CD4-positive, alpha-beta T cell treated with Interleukin-12 subunit alpha and Interleukin-12 subunit beta, for 1 hour (primary cell): Measurements from ENCODE around the gene RAB40C.

ENCODE experiments used
- DNase-seq: peaks from one replicate; pipeline ENCODE4 v3.0.0-alpha.2; 2020

Gene RAB40C

GRCh38 chr16:559411-560203, 30.3 kb upstream of the RAB40C start:
- DNase-seq = no peak

DNA sequence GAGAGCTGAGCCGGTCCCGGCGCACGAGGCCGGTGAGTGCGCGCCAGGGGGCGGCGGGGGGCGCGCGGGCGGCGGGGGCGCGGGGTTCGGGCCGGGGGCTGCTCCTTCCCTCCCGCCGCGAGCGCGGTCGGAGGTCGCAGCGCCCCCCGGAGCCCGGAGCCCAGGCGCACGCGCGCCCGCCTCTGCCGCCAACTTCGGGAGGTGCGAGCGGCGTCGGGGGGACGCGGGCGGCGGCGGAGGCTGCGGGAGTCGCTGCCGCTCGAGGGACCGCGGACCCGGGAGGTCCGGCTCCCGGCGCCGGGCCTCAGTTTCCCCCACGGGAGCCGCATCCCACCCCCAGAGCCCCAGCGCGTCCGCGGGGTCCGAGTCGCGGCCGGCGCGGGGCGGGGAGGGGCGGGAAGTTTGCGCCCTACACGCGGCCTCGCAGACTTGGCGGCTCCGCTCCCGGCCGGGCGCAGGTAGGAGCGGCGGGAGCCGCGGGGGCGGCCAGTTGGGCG, 29.6 kb upstream of the RAB40C start, which contains the start of gene PRR35:
Gene PRR35, plus strand, starts transcription at position 191 of the 497 bp plus-strand sequence. CDS start 2,901 bp downstream, outside the sequence.
- no peak for DNase-seq

- DNase-seq = no peak
These were observed 29.0 kb upstream of the RAB40C start for GRCh38 chr16:560701-561412.

- DNase-seq = no peak
These were observed 28.5 kb upstream of the RAB40C start for GRCh38 chr16:561413-561794.

DNA sequence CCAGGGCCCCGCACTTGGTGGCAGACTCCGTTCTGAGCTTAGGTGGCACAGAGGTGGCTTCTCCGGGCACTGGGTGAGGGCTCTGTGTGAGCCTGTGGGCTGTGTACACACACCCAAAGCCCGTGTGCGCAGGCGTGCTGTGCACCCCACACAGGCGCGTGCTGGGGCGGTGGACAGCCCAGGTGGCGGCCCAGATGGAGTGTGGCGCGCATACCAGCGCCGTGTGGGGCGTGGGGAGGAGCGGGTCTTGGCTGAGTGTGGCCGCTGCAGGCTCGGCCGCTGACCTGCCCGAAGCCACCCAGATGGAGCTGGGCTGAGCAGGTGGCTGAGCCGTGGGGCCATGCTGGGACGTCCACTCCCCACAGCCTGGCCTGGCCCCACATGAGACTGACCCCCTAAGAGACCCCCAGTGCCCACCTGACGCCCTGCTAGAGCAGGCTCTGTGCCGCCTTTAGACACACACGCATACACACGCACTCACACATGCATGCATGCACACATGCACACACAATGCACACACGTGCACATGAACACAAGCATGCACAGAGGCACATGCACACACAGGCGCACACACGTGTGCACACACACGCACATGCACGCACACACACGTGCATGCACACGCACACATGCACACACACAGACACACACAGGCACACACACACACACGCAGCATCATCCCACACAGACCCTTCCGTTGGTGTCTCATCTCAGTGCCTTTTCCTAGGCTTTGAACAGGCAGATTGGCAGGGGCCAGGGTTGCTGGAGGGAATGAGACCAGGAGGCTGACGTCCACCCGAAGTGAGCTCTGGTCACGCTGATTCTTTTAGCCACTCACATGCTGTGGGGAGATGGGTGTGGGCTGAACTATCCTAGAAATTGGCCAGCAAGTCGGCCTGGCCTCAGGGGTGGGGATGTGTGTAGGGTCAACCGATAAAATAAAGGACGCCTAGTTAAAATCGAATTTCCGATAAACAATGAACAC, 27.6 kb upstream of the RAB40C start:
- no peak for DNase-seq

DNA sequence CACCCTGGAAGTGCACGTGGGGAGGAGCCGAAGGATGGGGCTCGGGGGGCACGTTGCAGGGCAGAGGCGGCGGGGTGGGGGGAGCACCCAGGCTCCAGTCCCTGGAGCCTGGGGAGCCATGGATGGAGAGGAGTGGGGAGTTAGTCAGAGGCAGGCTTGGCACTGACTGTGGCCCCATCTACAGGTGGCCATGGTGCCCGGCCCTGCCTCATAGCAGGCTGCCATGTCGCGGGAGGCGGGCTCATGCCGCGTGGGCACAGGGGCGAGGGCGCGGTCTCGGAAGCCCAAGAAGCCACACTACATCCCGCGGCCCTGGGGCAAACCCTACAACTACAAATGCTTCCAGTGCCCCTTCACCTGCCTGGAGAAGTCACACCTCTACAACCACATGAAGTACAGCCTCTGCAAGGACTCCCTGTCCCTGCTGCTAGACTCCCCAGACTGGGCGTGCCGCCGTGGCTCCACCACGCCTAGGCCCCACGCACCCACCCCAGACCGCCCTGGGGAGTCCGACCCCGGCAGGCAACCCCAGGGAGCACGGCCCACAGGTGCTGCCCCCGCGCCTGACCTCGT, 26.7 kb upstream of the RAB40C start:
- DNase-seq = no peak

- no peak for DNase-seq
These were observed 25.0 kb upstream of the RAB40C start for GRCh38 chr16:564690-565418.

- no peak for DNase-seq
These were observed 24.2 kb upstream of the RAB40C start for GRCh38 chr16:565419-566330.

- DNase-seq = peak; percentile 58
These were observed 23.1 kb upstream of the RAB40C start, which contains the start of gene NHLRC4 for GRCh38 chr16:566475-567372. TSS of gene NHLRC4 (plus strand) at chr16:567005. CDS start at chr16:568048, 1,043 bp downstream.

DNA sequence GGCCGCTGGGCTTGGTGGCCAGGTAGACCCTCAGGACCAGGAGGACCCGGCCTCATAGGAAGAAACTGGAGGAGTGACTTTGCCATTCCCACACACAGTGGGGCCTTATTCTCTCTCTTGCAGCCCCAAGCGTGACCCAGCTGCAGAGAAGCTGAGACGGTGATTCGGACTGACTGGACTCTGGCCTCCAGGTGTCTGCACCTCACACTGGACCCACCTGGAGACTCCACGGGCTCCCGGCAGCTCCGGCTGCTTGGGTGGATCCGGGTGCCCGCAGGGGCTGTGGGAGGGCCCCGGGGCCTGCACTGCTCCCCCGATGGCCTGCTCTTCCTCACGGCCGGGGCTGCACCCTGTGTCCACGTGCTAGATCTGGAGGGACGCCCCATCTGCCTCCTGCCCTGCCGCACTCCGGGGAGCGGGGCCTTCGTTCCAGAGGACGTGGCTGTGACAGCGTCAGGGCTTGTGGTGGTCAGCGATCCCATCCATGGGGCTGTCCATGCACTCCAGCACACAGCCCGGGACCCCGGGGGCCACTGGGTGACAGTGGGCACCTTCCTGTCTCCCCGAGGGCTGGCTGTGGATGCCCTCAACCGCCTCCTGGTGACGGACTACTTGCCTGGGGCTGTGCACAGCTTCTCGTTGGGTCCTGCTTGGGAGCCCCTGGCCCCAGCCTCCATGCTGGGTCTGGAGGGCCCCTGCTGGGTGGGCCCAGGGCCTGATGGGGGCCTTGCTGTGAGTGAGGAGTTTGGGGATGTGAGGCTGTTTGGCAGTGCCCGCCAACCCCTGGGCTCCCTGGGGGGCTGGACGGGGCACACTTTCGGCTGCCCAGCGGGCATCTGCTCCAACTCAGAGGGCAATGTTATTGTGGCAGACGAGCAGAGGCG, 22.3 kb upstream of the RAB40C start:
- no peak for DNase-seq

DNA sequence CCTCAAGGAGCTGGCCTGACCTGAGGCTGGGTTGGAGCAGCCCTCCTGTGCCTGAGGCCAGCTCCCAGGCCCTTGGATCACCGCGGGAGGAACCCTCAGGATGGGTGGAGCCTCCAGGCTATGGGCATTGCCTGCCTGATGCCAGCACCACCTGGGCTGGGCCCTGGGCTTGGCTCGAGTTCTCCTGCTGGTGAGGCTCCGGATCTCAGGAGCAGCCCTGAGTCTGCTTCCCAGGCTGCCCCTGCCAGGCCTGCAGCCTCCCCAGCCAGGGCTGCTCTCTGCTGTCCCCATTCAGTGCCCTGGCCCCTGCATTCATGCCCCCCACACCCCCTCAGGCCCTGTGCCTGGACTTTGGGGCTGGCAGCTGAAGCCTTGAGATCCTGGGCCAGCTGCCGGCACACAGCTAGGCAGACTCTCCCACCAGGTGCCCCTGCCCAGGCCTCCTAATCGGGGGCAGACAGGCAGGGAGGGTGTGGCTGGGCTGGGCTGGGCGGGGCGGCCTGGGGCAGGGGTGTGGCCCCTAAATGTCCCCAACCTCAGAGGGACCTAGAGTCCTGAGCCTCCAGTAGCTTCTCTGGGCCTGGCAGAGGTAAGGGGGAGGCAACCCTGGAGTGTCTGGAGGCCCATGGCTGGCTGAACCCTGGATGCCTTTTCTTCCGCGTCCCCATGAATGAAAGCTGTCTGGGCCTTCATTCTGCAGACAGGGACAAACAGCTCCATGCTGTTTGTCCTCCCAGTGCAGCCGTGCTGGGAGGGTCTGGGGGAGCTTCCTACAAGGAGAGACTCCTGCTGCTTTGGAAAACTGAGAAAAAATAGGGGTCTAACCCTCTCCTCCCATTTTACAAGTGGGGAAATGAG, 21.2 kb upstream of the RAB40C start:
- DNase-seq = no peak

- peak; percentile 77 for DNase-seq
These were observed 20.2 kb upstream of the RAB40C start, which contains the start of gene PIGQ for GRCh38 chr16:569445-570254. TSS of gene PIGQ (plus strand) at chr16:569968. CDS start at chr16:574075, 4,107 bp downstream.

- DNase-seq = no peak
These were observed 16.8 kb upstream of the RAB40C start for GRCh38 chr16:572865-573650.

DNA sequence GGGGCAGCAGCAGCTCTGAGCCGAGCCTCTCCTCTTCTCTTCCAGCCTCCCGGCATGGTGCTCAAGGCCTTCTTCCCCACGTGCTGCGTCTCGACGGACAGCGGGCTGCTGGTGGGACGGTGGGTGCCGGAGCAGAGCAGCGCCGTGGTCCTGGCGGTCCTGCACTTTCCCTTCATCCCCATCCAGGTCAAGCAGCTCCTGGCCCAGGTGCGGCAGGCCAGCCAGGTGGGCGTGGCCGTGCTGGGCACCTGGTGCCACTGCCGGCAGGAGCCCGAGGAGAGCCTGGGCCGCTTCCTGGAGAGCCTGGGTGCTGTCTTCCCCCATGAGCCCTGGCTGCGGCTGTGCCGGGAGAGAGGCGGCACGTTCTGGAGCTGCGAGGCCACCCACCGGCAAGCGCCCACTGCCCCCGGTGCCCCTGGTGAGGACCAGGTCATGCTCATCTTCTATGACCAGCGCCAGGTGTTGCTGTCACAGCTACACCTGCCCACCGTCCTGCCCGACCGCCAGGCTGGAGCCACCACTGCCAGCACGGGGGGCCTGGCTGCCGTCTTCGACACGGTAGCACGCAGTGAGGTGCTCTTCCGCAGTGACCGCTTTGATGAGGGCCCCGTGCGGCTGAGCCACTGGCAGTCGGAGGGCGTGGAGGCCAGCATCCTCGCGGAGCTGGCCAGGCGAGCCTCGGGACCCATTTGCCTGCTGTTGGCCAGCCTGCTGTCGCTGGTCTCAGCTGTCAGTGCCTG, 15.7 kb upstream of the RAB40C start:
- DNase-seq = no peak
